HL-60 (cell line): ENCODE measurements around the gene CITED2.

Experiments
- GABPA ChIP-seq: IDR thresholded peaks from 2 replicates; pipeline ENCODE4 v1.6.1; 2012; ENCODE audit warnings: low read depth
- POLR2AphosphoS5 ChIP-seq: IDR thresholded peaks from 2 replicates; pipeline ENCODE4 v1.6.1; 2012; ENCODE audit warnings: low read depth
- SPI1 ChIP-seq: IDR thresholded peaks from 2 replicates; pipeline ENCODE4 v1.6.1; 2012; ENCODE audit warnings: low read depth, mild to moderate bottlenecking, borderline replicate concordance

- TF ChIP-seq SPI1 (no peak), POLR2AphosphoS5 (no peak), GABPA (no peak)
Measured at GRCh38 chr6:139356924-139357323, 17.5 kb downstream of the CITED2 start.
